HG03175 (cell line): ENCODE data around the gene SLC10A3.

ENCODE experiments used
- ATAC-seq: cut with Tn5 transposase; IDR thresholded peaks from one replicate; pipeline ENCODE4 v1.9.1; 2021; ENCODE audit warnings: mild to moderate bottlenecking, moderate library complexity; ENCODE audit not compliant: unreplicated experiment

The SLC10A3 gene

GRCh38 chrX:154484255-154485149 lies 5.9 kb downstream of the SLC10A3 start:
- ATAC-seq, result no peak

GRCh38 chrX:154483325-154483724 lies 7.1 kb downstream of the SLC10A3 start:
- no peak for ATAC-seq

GRCh38 chrX:154482786-154483185 lies 7.6 kb downstream of the SLC10A3 start:
- ATAC-seq, result no peak

- no peak for ATAC-seq
Measured at GRCh38 chrX:154481911-154482601, 8.4 kb downstream of the SLC10A3 start.

- ATAC-seq, result no peak
Measured at GRCh38 chrX:154481195-154481594, 9.2 kb downstream of the SLC10A3 start.

- peak; percentile 90 for ATAC-seq
Measured at GRCh38 chrX:154478728-154479622, 11.5 kb downstream of the SLC10A3 start, which contains the start of gene LAGE3. Gene LAGE3 (minus strand): TSS chrX:154479281. CDS start chrX:154478915, 366 bp downstream.

GRCh38 chrX:154477891-154478477 lies 12.4 kb downstream of the SLC10A3 start:
- ATAC-seq, result no peak

GRCh38 chrX:154476821-154477220 lies 13.6 kb downstream of the SLC10A3 start:
- no peak for ATAC-seq

GRCh38 chrX:154473683-154474082 lies 16.7 kb downstream of the SLC10A3 start:
- ATAC-seq, result no peak

GRCh38 chrX:154472685-154473632 lies 17.5 kb downstream of the SLC10A3 start:
- ATAC-seq, result no peak

GRCh38 chrX:154471839-154472684 lies 18.4 kb downstream of the SLC10A3 start:
- no peak for ATAC-seq

GRCh38 chrX:154470914-154471568 lies 19.4 kb downstream of the SLC10A3 start:
- no peak for ATAC-seq

- no peak for ATAC-seq
Measured at GRCh38 chrX:154470434-154470833, 20.0 kb downstream of the SLC10A3 start.

- ATAC-seq, result no peak
Measured at GRCh38 chrX:154469880-154470279, 20.5 kb downstream of the SLC10A3 start.

GRCh38 chrX:154469114-154469513 lies 21.3 kb downstream of the SLC10A3 start:
- no peak for ATAC-seq

- ATAC-seq, result no peak
Measured at GRCh38 chrX:154468217-154468616, 22.2 kb downstream of the SLC10A3 start.

- ATAC-seq, result no peak
Measured at GRCh38 chrX:154467556-154467955, 22.9 kb downstream of the SLC10A3 start.

GRCh38 chrX:154466907-154467306 lies 23.5 kb downstream of the SLC10A3 start:
- ATAC-seq, result no peak
